Measurements from ENCODE around the gene AP2B1.

Gene AP2B1

GRCh38 chr17:35587074-35587961 is at the start of gene AP2B1:
Gene AP2B1 (plus strand): TSS chr17:35587322. CDS start chr17:35594031, 6,709 bp downstream.
- H3K9ac ChIP-seq (ENCODE audit: low read depth in 1 of 2, low read length in 2 of 2) = peak within 1 kb of the TSS; percentile 89 to 100
- peaks cover 14 to 16% of the 10 kb centered on the region in 2 donors for H3K4me1 ChIP-seq (ENCODE audit: control insufficient read depth in 2 of 2, insufficient read depth in 2 of 2, low read length in 2 of 2)
- H3K36me3 ChIP-seq (ENCODE audit: control insufficient read depth in 2 of 2, insufficient read depth in 2 of 2, low read length in 2 of 2) = no peaks in the 10 kb centered on the region
- H3K4me3 ChIP-seq (ENCODE audit: low read length in 2 of 2) = peak within 1 kb of the TSS; percentile 88 to 100
- peak within 1 kb of the TSS; percentile 93 to 99 for H3K27ac ChIP-seq (ENCODE audit: low read depth in 2 of 2, low read length in 2 of 2)
- H3K9me3 ChIP-seq (ENCODE audit: control insufficient read depth in 2 of 2, low read length in 2 of 2) = no peaks in the 10 kb centered on the region
- no peaks in the 10 kb centered on the region for H3K27me3 ChIP-seq (ENCODE audit: control insufficient read depth in 2 of 2, insufficient read depth in 2 of 2, low read length in 2 of 2)

GRCh38 chr17:35537601-35538141 is 49.5 kb upstream of the AP2B1 start, which contains the start of gene SLFN12L:
Gene SLFN12L (minus strand): TSS chr17:35537678. CDS start chr17:35522364, 15,314 bp downstream.
- Histone ChIP-seq H3K4me3 (ENCODE audit: low read length in 2 of 2) (peak within 1 kb of the TSS in 1 of 2 donors; percentile 68), H3K36me3 (ENCODE audit: control insufficient read depth in 2 of 2, insufficient read depth in 2 of 2, low read length in 2 of 2) (no peaks in the 10 kb centered on the region), H3K4me1 (ENCODE audit: control insufficient read depth in 2 of 2, insufficient read depth in 2 of 2, low read length in 2 of 2) (peaks cover 3 to 6% of the 10 kb centered on the region in 2 donors), H3K27ac (ENCODE audit: low read depth in 2 of 2, low read length in 2 of 2) (peak within 1 kb of the TSS; percentile 38 to 60), H3K27me3 (ENCODE audit: control insufficient read depth in 2 of 2, insufficient read depth in 2 of 2, low read length in 2 of 2) (no peaks in the 10 kb centered on the region), H3K9me3 (ENCODE audit: control insufficient read depth in 2 of 2, low read length in 2 of 2) (no peaks in the 10 kb centered on the region), H3K9ac (ENCODE audit: low read depth in 1 of 2, low read length in 2 of 2) (peak within 1 kb of the TSS in 1 of 2 donors; percentile 3)

- Histone ChIP-seq H3K4me3 (ENCODE audit: low read length in 2 of 2) (peak overlapping the region in 1 of 2 donors; percentile 11), H3K27ac (ENCODE audit: low read depth in 2 of 2, low read length in 2 of 2) (no peak overlapping the region), H3K9me3 (ENCODE audit: control insufficient read depth in 2 of 2, low read length in 2 of 2) (no peaks in the 10 kb centered on the region), H3K4me1 (ENCODE audit: control insufficient read depth in 2 of 2, insufficient read depth in 2 of 2, low read length in 2 of 2) (peaks cover 3 to 6% of the 10 kb centered on the region in 2 donors), H3K9ac (ENCODE audit: low read depth in 1 of 2, low read length in 2 of 2) (peak overlapping the region in 1 of 2 donors; percentile 29), H3K27me3 (ENCODE audit: control insufficient read depth in 2 of 2, insufficient read depth in 2 of 2, low read length in 2 of 2) (no peaks in the 10 kb centered on the region), H3K36me3 (ENCODE audit: control insufficient read depth in 2 of 2, insufficient read depth in 2 of 2, low read length in 2 of 2) (no peaks in the 10 kb centered on the region)
Measured at GRCh38 chr17:35539659-35540026, 47.5 kb upstream of the AP2B1 start.

- peak overlapping the region; percentile 54 to 64 for H3K9ac ChIP-seq (ENCODE audit: low read depth in 1 of 2, low read length in 2 of 2)
- no peaks in the 10 kb centered on the region for H3K9me3 ChIP-seq (ENCODE audit: control insufficient read depth in 2 of 2, low read length in 2 of 2)
- H3K4me3 ChIP-seq (ENCODE audit: low read length in 2 of 2) = peak overlapping the region; percentile 53 to 77
Measured at GRCh38 chr17:35540589-35541404, 46.3 kb upstream of the AP2B1 start.

GRCh38 chr17:35541434-35541833 is 45.7 kb upstream of the AP2B1 start:
- H3K27ac ChIP-seq (ENCODE audit: low read depth in 2 of 2, low read length in 2 of 2) = no peak overlapping the region
- H3K9me3 ChIP-seq (ENCODE audit: control insufficient read depth in 2 of 2, low read length in 2 of 2) = no peaks in the 10 kb centered on the region
- peak overlapping the region; percentile 2 to 54 for H3K9ac ChIP-seq (ENCODE audit: low read depth in 1 of 2, low read length in 2 of 2)
- H3K4me3 ChIP-seq (ENCODE audit: low read length in 2 of 2) = peak overlapping the region; percentile 53 to 77
- no peaks in the 10 kb centered on the region for H3K27me3 ChIP-seq (ENCODE audit: control insufficient read depth in 2 of 2, insufficient read depth in 2 of 2, low read length in 2 of 2)
- peaks cover 3 to 6% of the 10 kb centered on the region in 2 donors for H3K4me1 ChIP-seq (ENCODE audit: control insufficient read depth in 2 of 2, insufficient read depth in 2 of 2, low read length in 2 of 2)
- no peaks in the 10 kb centered on the region for H3K36me3 ChIP-seq (ENCODE audit: control insufficient read depth in 2 of 2, insufficient read depth in 2 of 2, low read length in 2 of 2)

More at GRCh38 chr17:35540589-35541404, 46.3 kb upstream of the AP2B1 start:
- Histone ChIP-seq H3K27me3 (ENCODE audit: control insufficient read depth in 2 of 2, insufficient read depth in 2 of 2, low read length in 2 of 2) (no peaks in the 10 kb centered on the region), H3K4me1 (ENCODE audit: control insufficient read depth in 2 of 2, insufficient read depth in 2 of 2, low read length in 2 of 2) (peaks cover 3 to 6% of the 10 kb centered on the region in 2 donors), H3K36me3 (ENCODE audit: control insufficient read depth in 2 of 2, insufficient read depth in 2 of 2, low read length in 2 of 2) (no peaks in the 10 kb centered on the region), H3K27ac (ENCODE audit: low read depth in 2 of 2, low read length in 2 of 2) (peak overlapping the region; percentile 76 to 78)

- Histone ChIP-seq H3K36me3 (ENCODE audit: control insufficient read depth in 2 of 2, insufficient read depth in 2 of 2, low read length in 2 of 2) (no peaks in the 10 kb centered on the region), H3K9ac (ENCODE audit: low read depth in 1 of 2, low read length in 2 of 2) (no peak overlapping the region), H3K9me3 (ENCODE audit: control insufficient read depth in 2 of 2, low read length in 2 of 2) (no peaks in the 10 kb centered on the region), H3K27ac (ENCODE audit: low read depth in 2 of 2, low read length in 2 of 2) (no peak overlapping the region), H3K27me3 (ENCODE audit: control insufficient read depth in 2 of 2, insufficient read depth in 2 of 2, low read length in 2 of 2) (no peaks in the 10 kb centered on the region), H3K4me3 (ENCODE audit: low read length in 2 of 2) (no peak overlapping the region), H3K4me1 (ENCODE audit: control insufficient read depth in 2 of 2, insufficient read depth in 2 of 2, low read length in 2 of 2) (peaks cover 3 to 6% of the 10 kb centered on the region in 2 donors)
Measured at GRCh38 chr17:35542990-35543389, 44.1 kb upstream of the AP2B1 start.

GRCh38 chr17:35543856-35544255 is 43.3 kb upstream of the AP2B1 start:
- Histone ChIP-seq H3K9me3 (ENCODE audit: control insufficient read depth in 2 of 2, low read length in 2 of 2) (no peaks in the 10 kb centered on the region), H3K4me1 (ENCODE audit: control insufficient read depth in 2 of 2, insufficient read depth in 2 of 2, low read length in 2 of 2) (peaks cover 3 to 6% of the 10 kb centered on the region in 2 donors), H3K4me3 (ENCODE audit: low read length in 2 of 2) (no peak overlapping the region), H3K9ac (ENCODE audit: low read depth in 1 of 2, low read length in 2 of 2) (no peak overlapping the region), H3K27ac (ENCODE audit: low read depth in 2 of 2, low read length in 2 of 2) (no peak overlapping the region), H3K27me3 (ENCODE audit: control insufficient read depth in 2 of 2, insufficient read depth in 2 of 2, low read length in 2 of 2) (peaks cover 0 to under 1% of the 10 kb centered on the region in 2 donors), H3K36me3 (ENCODE audit: control insufficient read depth in 2 of 2, insufficient read depth in 2 of 2, low read length in 2 of 2) (no peaks in the 10 kb centered on the region)

GRCh38 chr17:35545150-35545549 is 42.0 kb upstream of the AP2B1 start:
- no peak overlapping the region for H3K9ac ChIP-seq (ENCODE audit: low read depth in 1 of 2, low read length in 2 of 2)
- H3K36me3 ChIP-seq (ENCODE audit: control insufficient read depth in 2 of 2, insufficient read depth in 2 of 2, low read length in 2 of 2) = no peaks in the 10 kb centered on the region
- peaks cover 3 to 5% of the 10 kb centered on the region in 2 donors for H3K4me1 ChIP-seq (ENCODE audit: control insufficient read depth in 2 of 2, insufficient read depth in 2 of 2, low read length in 2 of 2)
- H3K27ac ChIP-seq (ENCODE audit: low read depth in 2 of 2, low read length in 2 of 2) = no peak overlapping the region
- no peaks in the 10 kb centered on the region for H3K9me3 ChIP-seq (ENCODE audit: control insufficient read depth in 2 of 2, low read length in 2 of 2)
- H3K27me3 ChIP-seq (ENCODE audit: control insufficient read depth in 2 of 2, insufficient read depth in 2 of 2, low read length in 2 of 2) = peaks cover 0 to 8% of the 10 kb centered on the region in 2 donors
- H3K4me3 ChIP-seq (ENCODE audit: low read length in 2 of 2) = no peak overlapping the region

GRCh38 chr17:35546487-35546886 is 40.6 kb upstream of the AP2B1 start:
- Histone ChIP-seq H3K36me3 (ENCODE audit: control insufficient read depth in 2 of 2, insufficient read depth in 2 of 2, low read length in 2 of 2) (no peaks in the 10 kb centered on the region), H3K9me3 (ENCODE audit: control insufficient read depth in 2 of 2, low read length in 2 of 2) (no peaks in the 10 kb centered on the region), H3K27me3 (ENCODE audit: control insufficient read depth in 2 of 2, insufficient read depth in 2 of 2, low read length in 2 of 2) (peaks cover 0 to 8% of the 10 kb centered on the region in 2 donors), H3K27ac (ENCODE audit: low read depth in 2 of 2, low read length in 2 of 2) (no peak overlapping the region), H3K9ac (ENCODE audit: low read depth in 1 of 2, low read length in 2 of 2) (no peak overlapping the region), H3K4me3 (ENCODE audit: low read length in 2 of 2) (no peak overlapping the region), H3K4me1 (ENCODE audit: control insufficient read depth in 2 of 2, insufficient read depth in 2 of 2, low read length in 2 of 2) (no peaks in the 10 kb centered on the region)
